IMR-90 (cell line): ENCODE results near the gene FBXW5. TPM values are rescaled to one million over a fixed set of nuclear protein-coding genes. Genes with fewer than 3 reads are reported as not detected.

Source experiments
- ATAC-seq: fragments of 200-7000 bp; cut with Tn5 transposase; 2 replicates; pipeline ENCODE4 v1.9.1; 2020; ENCODE audit warnings: low read depth, mild to moderate bottlenecking, moderate library complexity
- BruUV-seq: library from RNA; stranded (reverse); fragments of 400-500 nt; replicated peaks from 2 replicates; lab custom pipeline; 2021; lab: Mats Ljungman, UMichigan
- CTCF ChIA-PET: fragments of 300-600 bp; formaldehyde crosslinking; extraction: SDS; loops from one replicate; lab custom pipeline; 2021; ENCODE audit warnings: antibody characterized with exemption; lab: Yijun Ruan, JAX
- POLR2A ChIA-PET: fragments of 300-600 bp; sonication (Branson Sonifier 250); formaldehyde crosslinking; loops from one replicate; lab custom pipeline; 2022; ENCODE audit warnings: antibody characterized with exemption; ENCODE audit not compliant: unreplicated experiment; lab: Charles Lee
- DNase-seq: peaks from one replicate; pipeline ENCODE4 v3.0.0; 2013
- H2AFZ ChIP-seq: replicated peaks from 2 replicates; pipeline ENCODE3; 2013; ENCODE audit warnings: low read length, mild to moderate bottlenecking; ENCODE audit not compliant: poor library complexity
- H2AK5ac ChIP-seq: 2 replicates; pipeline ENCODE4 v1.6.1; 2013; ENCODE audit warnings: low read depth, low read length, inconsistent platforms
- H2AK9ac ChIP-seq: replicated peaks from 2 replicates; pipeline ENCODE3; 2013; ENCODE audit warnings: mild to moderate bottlenecking, low read depth, low read length, moderate library complexity; ENCODE audit not compliant: poor library complexity
- H2BK120ac ChIP-seq: 2 replicates; pipeline ENCODE4 v1.6.1; 2013; ENCODE audit warnings: low read depth, low read length, inconsistent platforms
- H2BK15ac ChIP-seq: 3 replicates; pipeline ENCODE4 v1.6.1; 2013; ENCODE audit warnings: low read depth, low read length, inconsistent platforms
- H2BK20ac ChIP-seq: 2 replicates; pipeline ENCODE4 v1.6.1; 2013; ENCODE audit warnings: low read depth, mild to moderate bottlenecking, inconsistent platforms, low read length, moderate library complexity
- H2BK5ac ChIP-seq: 2 replicates; pipeline ENCODE4 v1.6.1; 2013; ENCODE audit warnings: mild to moderate bottlenecking, low read depth, low read length, inconsistent platforms; ENCODE audit not compliant: poor library complexity, severe bottlenecking
- H3K14ac ChIP-seq: replicated peaks from 2 replicates; pipeline ENCODE4 v1.6.1; 2013; ENCODE audit warnings: low read depth, low read length, inconsistent platforms
- H3K18ac ChIP-seq: 2 replicates; pipeline ENCODE4 v1.6.1; 2013; ENCODE audit warnings: low read depth, low read length, control low read depth
- H3K23ac ChIP-seq: 2 replicates; pipeline ENCODE4 v1.6.1; 2013; ENCODE audit warnings: low read depth, low read length, inconsistent platforms
- H3K27ac ChIP-seq: 2 replicates; pipeline ENCODE4 v1.5.1; 2013; ENCODE audit warnings: mild to moderate bottlenecking, control low read depth, low read length; ENCODE audit not compliant: insufficient read depth
- H3K27me3 ChIP-seq: 2 replicates; pipeline ENCODE4 v1.6.1; 2013; ENCODE audit warnings: low read length; ENCODE audit not compliant: control insufficient read depth, insufficient read depth
- H3K36me3 ChIP-seq: 2 replicates; pipeline ENCODE4 v1.6.1; 2013; ENCODE audit warnings: low read length, mixed read lengths; ENCODE audit not compliant: control insufficient read depth, insufficient read depth
- H3K4ac ChIP-seq: 2 replicates; pipeline ENCODE4 v1.6.1; 2013; ENCODE audit warnings: low read depth, low read length, inconsistent platforms
- H3K4me1 ChIP-seq: 2 replicates; pipeline ENCODE4 v1.6.1; 2013; ENCODE audit warnings: low read length, mixed read lengths; ENCODE audit not compliant: control insufficient read depth, insufficient read depth
- H3K4me2 ChIP-seq: 2 replicates; pipeline ENCODE4 v1.6.1; 2013; ENCODE audit warnings: low read depth, mild to moderate bottlenecking, control low read depth, low read length, moderate library complexity
- H3K4me3 ChIP-seq: 2 replicates; pipeline ENCODE4 v1.5.1; 2013; ENCODE audit warnings: low read depth, mild to moderate bottlenecking, control low read depth, low read length, moderate library complexity; ENCODE audit not compliant: insufficient read depth
- H3K56ac ChIP-seq: 2 replicates; pipeline ENCODE4 v1.6.1; 2013; ENCODE audit warnings: low read length, inconsistent platforms; ENCODE audit not compliant: insufficient read depth; ENCODE audit errors: extremely low read depth
- H3K79me1 ChIP-seq, 2 experiments: 2 replicates each; pipeline ENCODE4 v1.6.1; 2013; ENCODE audit warnings: low read length in 2 of 2, inconsistent platforms in 1 of 2, low read depth in 1 of 2
- H3K9ac ChIP-seq: 2 replicates; pipeline ENCODE4 v1.6.1; 2013; ENCODE audit warnings: low read depth, low read length, control low read depth
- H3K9me1 ChIP-seq: 2 replicates; pipeline ENCODE4 v1.6.1; 2013; ENCODE audit warnings: low read length, inconsistent platforms; ENCODE audit not compliant: insufficient read depth
- H3K9me3 ChIP-seq: 2 replicates; pipeline ENCODE4 v1.6.1; 2013; ENCODE audit warnings: low read length; ENCODE audit not compliant: control insufficient read depth, insufficient read depth
- H4K20me1 ChIP-seq: 2 replicates; pipeline ENCODE4 v1.6.1; 2013; ENCODE audit warnings: low read length, inconsistent platforms; ENCODE audit not compliant: insufficient read depth
- H4K5ac ChIP-seq: 2 replicates; pipeline ENCODE4 v1.6.1; 2013; ENCODE audit warnings: mild to moderate bottlenecking, low read depth, low read length, control low read depth
- H4K8ac ChIP-seq, 2 experiments: 2 replicates each; pipeline ENCODE4 v1.6.1; 2013; ENCODE audit warnings: low read depth in 2 of 2, low read length in 2 of 2, control low read depth in 1 of 2, inconsistent platforms in 1 of 2
- H4K91ac ChIP-seq: 2 replicates; pipeline ENCODE4 v1.6.1; 2013; ENCODE audit warnings: low read depth, low read length, inconsistent platforms; ENCODE audit not compliant: insufficient read depth
- BHLHE40 ChIP-seq: fragments of 150-350 bp; IDR thresholded peaks from 2 replicates; pipeline ENCODE4 v1.6.1; 2016; ENCODE audit warnings: mild to moderate bottlenecking, low read depth, low read length
- CEBPB ChIP-seq: IDR thresholded peaks from 2 replicates; pipeline ENCODE4 v1.6.1; 2012; ENCODE audit warnings: low read depth, low read length, improper control_type of control experiment
- CHD1 ChIP-seq: IDR thresholded peaks from 2 replicates; pipeline ENCODE4 v1.6.1; 2012; ENCODE audit warnings: low read depth, low read length, improper control_type of control experiment
- CTCF ChIP-seq: conservative IDR thresholded peaks from 2 replicates; pipeline ENCODE4 v1.5.1; 2012; ENCODE audit warnings: mild to moderate bottlenecking, low read depth, low read length, improper control_type of control experiment
- ELK1 ChIP-seq: fragments of 150-350 bp; IDR thresholded peaks from 2 replicates; pipeline ENCODE4 v1.6.1; 2016; ENCODE audit warnings: low read depth, mild to moderate bottlenecking, low read length, moderate library complexity, borderline replicate concordance
- FOS ChIP-seq: fragments of 150-350 bp; IDR thresholded peaks from 2 replicates; pipeline ENCODE4 v1.6.1; 2016; ENCODE audit warnings: low read depth, low read length
- MAFK ChIP-seq: IDR thresholded peaks from 2 replicates; pipeline ENCODE4 v1.6.1; 2012; ENCODE audit warnings: low read depth, low read length, improper control_type of control experiment
- MAZ ChIP-seq: IDR thresholded peaks from 2 replicates; pipeline ENCODE4 v1.6.1; 2012; ENCODE audit warnings: low read depth, mild to moderate bottlenecking, low read length, improper control_type of control experiment, moderate library complexity, borderline replicate concordance
- MXI1 ChIP-seq: IDR thresholded peaks from 2 replicates; pipeline ENCODE4 v1.6.1; 2012; ENCODE audit warnings: low read depth, mild to moderate bottlenecking, low read length, moderate library complexity, borderline replicate concordance
- NFE2L2 ChIP-seq: fragments of 150-350 bp; IDR thresholded peaks from 2 replicates; pipeline ENCODE4 v1.6.1; 2016; ENCODE audit warnings: low read depth, mild to moderate bottlenecking, low read length
- POLR2A ChIP-seq: IDR thresholded peaks from 2 replicates; pipeline ENCODE4 v1.6.1; 2012; ENCODE audit warnings: mild to moderate bottlenecking, low read depth, low read length
- RAD21 ChIP-seq: IDR thresholded peaks from 2 replicates; pipeline ENCODE4 v1.6.1; 2012; ENCODE audit warnings: low read length, improper control_type of control experiment
- RCOR1 ChIP-seq: IDR thresholded peaks from 2 replicates; pipeline ENCODE4 v1.6.1; 2012; ENCODE audit warnings: mild to moderate bottlenecking, low read length, improper control_type of control experiment; ENCODE audit not compliant: insufficient replicate concordance
- RFX5 ChIP-seq: IDR thresholded peaks from 2 replicates; pipeline ENCODE4 v1.8.0; 2012; ENCODE audit warnings: low read depth, mild to moderate bottlenecking, low read length, moderate library complexity
- SMC3 ChIP-seq: fragments of 150-350 bp; IDR thresholded peaks from 2 replicates; pipeline ENCODE4 v1.6.1; 2016; ENCODE audit warnings: low read depth, mild to moderate bottlenecking, antibody characterized with exemption, low read length, moderate library complexity
- WGBS, 2 experiments: methylation state at CpG; one replicate each; pipeline versions ENCODE4 v1.1.5 to v1.1.7; 2013; ENCODE audit warnings: missing lambda C conversion rate in 2 of 2; ENCODE audit not compliant: insufficient read length in 1 of 2; ENCODE audit errors: extremely low coverage in 2 of 2; 5-methylcytosine and 5-hydroxymethylcytosine counted together
- dilution Hi-C: fragments of 300-500 bp; cut with HindIII; formaldehyde crosslinking; loops from one replicate; pipeline ENCODE4 v1.14.3; 2018; ENCODE audit warnings: low sequenced_read_pairs; ENCODE audit not compliant: unreplicated experiment
- in situ Hi-C: fragments of 300-500 bp; cut with MboI; formaldehyde crosslinking; loops from 3 replicates; pipeline ENCODE4 v1.14.3; 2019; ENCODE audit warnings: low sequenced_read_pairs, inconsistent platforms, mixed read lengths
- intact Hi-C: fragments of 100-400 bp; cut with micrococcal nuclease; formaldehyde crosslinking; loops from 2 replicates; pipeline ENCODE4 v1.10.0; 2022
- polyA plus RNA-seq, 3 experiments: library from polyadenylated mRNA; depleted of rRNA; stranded (reverse); fragments of >200 nt; gene quantifications; 2 replicates each; pipeline ENCODE4 v1.2.3, GENCODE V29; 2012; ENCODE audit warnings: low replicate concordance in 1 of 3
- total RNA-seq: library from RNA; depleted of rRNA; stranded (reverse); fragments of >200 nt; gene quantifications from 2 replicates; pipeline ENCODE4 v1.2.3, GENCODE V29; 2012
- TF ChIP-seq, protein P1 (sequence below): fragments of 150-350 bp; IDR thresholded peaks from 2 replicates; pipeline ENCODE4 v1.6.1; 2017; ENCODE audit warnings: mild to moderate bottlenecking, antibody characterized with exemption, low read length, low read depth

FBXW5 gene
- total and polyA plus RNA-seq, 2 of the 4 experiments (the other 2 are of a cell fraction), result 65.1 to 80.2 TPM

- Histone ChIP-seq H3K14ac (no peak overlapping the region), H4K20me1 (no peaks in the 10 kb centered on the region), H4K8ac (no peak overlapping the region), H2AK9ac (no peak overlapping the region), H3K23ac (no peak overlapping the region), H3K4me2 (no peak overlapping the region), H4K91ac (no peak overlapping the region), H2BK20ac (no peak overlapping the region), H4K5ac (no peak overlapping the region), H3K36me3 (peaks cover 5% of the 10 kb centered on the region; the same call in 1 of the 2 replicates), H2AK5ac (no peak overlapping the region), H2BK15ac (no peak overlapping the region), H2BK5ac (no peak overlapping the region), H2AFZ (no peak overlapping the region), H3K27me3 (peaks cover 28% of the 10 kb centered on the region), H3K4ac (no peak overlapping the region), H3K79me1 (peaks cover 6 to 16% of the 10 kb centered on the region in 2 experiments; a peak in 3 of 4 replicates), H3K27ac (no peak overlapping the region), H2BK120ac (no peak overlapping the region), H3K9ac (no peak overlapping the region), H3K9me3 (peaks cover 6% of the 10 kb centered on the region), H3K4me3 (no peak overlapping the region), H3K56ac (no peak overlapping the region), H3K18ac (no peak overlapping the region), H3K9me1 (peaks cover 3% of the 10 kb centered on the region; the same call in 1 of the 2 replicates), H3K4me1 (peaks cover 7% of the 10 kb centered on the region)
- POLR2A ChIA-PET, result no interaction called here
- no TSS peak for BruUV-seq
- no peak for DNase-seq
- TF ChIP-seq MXI1 (no peak), CTCF (no peak), ELK1 (no peak), MAFK (no peak), SMC3 (no peak), NFE2L2 (no peak), RFX5 (no peak), MAZ (no peak), RAD21 (no peak), FOS (no peak), RCOR1 (no peak), BHLHE40 (no peak), CEBPB (no peak), CHD1 (no peak), POLR2A (no peak)
- TF ChIP-seq, protein P1, sequence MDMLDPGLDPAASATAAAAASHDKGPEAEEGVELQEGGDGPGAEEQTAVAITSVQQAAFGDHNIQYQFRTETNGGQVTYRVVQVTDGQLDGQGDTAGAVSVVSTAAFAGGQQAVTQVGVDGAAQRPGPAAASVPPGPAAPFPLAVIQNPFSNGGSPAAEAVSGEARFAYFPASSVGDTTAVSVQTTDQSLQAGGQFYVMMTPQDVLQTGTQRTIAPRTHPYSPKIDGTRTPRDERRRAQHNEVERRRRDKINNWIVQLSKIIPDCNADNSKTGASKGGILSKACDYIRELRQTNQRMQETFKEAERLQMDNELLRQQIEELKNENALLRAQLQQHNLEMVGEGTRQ, result no peak
- CTCF ChIA-PET, result no interaction called here
- intact Hi-C loops (no loop called here), in situ Hi-C loops (no loop called here), dilution Hi-C loops (no loop called here)
- ATAC-seq, result no peak
- 47% methylated on average over 3 of the region's 10 CpGs; no CpG with 5 or more reads in 1 of the 2 experiments for WGBS, 2 experiments
These were observed 45.8 kb upstream of the FBXW5 start for GRCh38 chr9:136990242-136990911.
